Mesenchymal stem cell (in vitro differentiated cells and primary cell): ENCODE results near the gene JDP2.

Source experiments
- DNase-seq: peaks from one replicate; pipeline ENCODE4 v3.0.0-alpha.2; 2013
- H2AFZ ChIP-seq: one replicate; pipeline ENCODE4 v1.6.1; 2013; ENCODE audit warnings: low read depth, mild to moderate bottlenecking, control low read depth, inconsistent platforms, low read length, moderate library complexity
- H2AK5ac ChIP-seq: 2 replicates; pipeline ENCODE4 v1.6.1; 2013; ENCODE audit warnings: low read length, moderate library complexity, mild to moderate bottlenecking, inconsistent platforms; ENCODE audit not compliant: severe bottlenecking
- H2BK120ac ChIP-seq: one replicate; pipeline ENCODE4 v1.6.1; 2013; ENCODE audit warnings: low read depth, mild to moderate bottlenecking, inconsistent platforms, low read length, moderate library complexity
- H2BK12ac ChIP-seq, 2 experiments: one replicate each; pipeline ENCODE4 v1.6.1; 2013; ENCODE audit warnings: inconsistent platforms in 2 of 2, low read length in 2 of 2, mild to moderate bottlenecking in 2 of 2, moderate library complexity in 2 of 2, control low read depth in 1 of 2
- H2BK15ac ChIP-seq: one replicate; pipeline ENCODE4 v1.6.1; 2013; ENCODE audit warnings: mild to moderate bottlenecking, low read depth, inconsistent platforms; ENCODE audit not compliant: poor library complexity, severe bottlenecking
- H2BK5ac ChIP-seq: 2 replicates; pipeline ENCODE4 v1.6.1; 2013; ENCODE audit warnings: low read depth, mild to moderate bottlenecking, low read length, control low read depth, inconsistent platforms; ENCODE audit not compliant: poor library complexity, severe bottlenecking
- H3K14ac ChIP-seq, 2 experiments: one replicate each; pipeline ENCODE4 v1.6.1; 2013; ENCODE audit warnings: inconsistent platforms in 2 of 2, low read length in 2 of 2, control low read depth in 1 of 2, mild to moderate bottlenecking in 1 of 2, moderate library complexity in 1 of 2
- H3K18ac ChIP-seq, 2 experiments: one replicate each; pipeline ENCODE4 v1.6.1; 2013; ENCODE audit warnings: inconsistent platforms in 2 of 2, low read length in 2 of 2, control low read depth in 1 of 2, low read depth in 1 of 2, mild to moderate bottlenecking in 1 of 2
- H3K23ac ChIP-seq, 2 experiments: one replicate each; pipeline ENCODE4 v1.6.1; 2013; ENCODE audit warnings: inconsistent platforms in 2 of 2, low read length in 2 of 2, mild to moderate bottlenecking in 2 of 2, moderate library complexity in 2 of 2, control low read depth in 1 of 2
- H3K27ac ChIP-seq: 2 replicates; pipeline ENCODE4 v1.5.1; 2013; ENCODE audit warnings: mild to moderate bottlenecking, moderate library complexity, low read length, control low read depth, inconsistent platforms; ENCODE audit not compliant: poor library complexity, severe bottlenecking
- H3K27me3 ChIP-seq, 2 experiments: 2 replicates each; pipeline versions ENCODE4 v1.6.1 to v1.7.0; 2013; ENCODE audit warnings: low read length in 2 of 2, mild to moderate bottlenecking in 2 of 2, moderate library complexity in 2 of 2, control low read depth in 1 of 2, inconsistent platforms in 1 of 2; ENCODE audit not compliant: control insufficient read depth in 1 of 2, insufficient read depth in 1 of 2
- H3K36me3 ChIP-seq, 2 experiments: 2 replicates each; pipeline versions ENCODE4 v1.6.1 to v1.7.0; 2013; ENCODE audit warnings: low read length in 2 of 2, control low read depth in 1 of 2, inconsistent platforms in 1 of 2, low read depth in 1 of 2, mild to moderate bottlenecking in 1 of 2; ENCODE audit not compliant: insufficient read depth in 2 of 2, control insufficient read depth in 1 of 2
- H3K4ac ChIP-seq, 2 experiments: one replicate each; pipeline ENCODE4 v1.6.1; 2013; ENCODE audit warnings: inconsistent platforms in 2 of 2, low read length in 2 of 2, mild to moderate bottlenecking in 2 of 2, moderate library complexity in 2 of 2, control low read depth in 1 of 2, low read depth in 1 of 2
- H3K4me1 ChIP-seq: 2 replicates; pipeline ENCODE4 v1.6.1; 2013; ENCODE audit warnings: low read depth, low read length, control low read depth; ENCODE audit not compliant: control insufficient read depth, insufficient read depth
- H3K4me2 ChIP-seq: 2 replicates; pipeline ENCODE4 v1.6.1; 2013; ENCODE audit warnings: low read length, mild to moderate bottlenecking, inconsistent platforms; ENCODE audit not compliant: poor library complexity, severe bottlenecking
- H3K4me3 ChIP-seq, 2 experiments: 2 replicates each; pipeline versions ENCODE4 v1.5.1 to v1.7.0; 2013; ENCODE audit warnings: low read length in 2 of 2, mild to moderate bottlenecking in 2 of 2, control low read depth in 1 of 2, low read depth in 1 of 2; ENCODE audit not compliant: insufficient read depth in 1 of 2
- H3K79me1 ChIP-seq: replicated peaks from 2 replicates; pipeline ENCODE4 v1.6.1; 2013; ENCODE audit warnings: mild to moderate bottlenecking, control low read depth, low read length, inconsistent platforms; ENCODE audit not compliant: poor library complexity, severe bottlenecking
- H3K9ac ChIP-seq: 2 replicates; pipeline ENCODE4 v1.7.0; 2013; ENCODE audit warnings: mild to moderate bottlenecking, low read length, moderate library complexity
- H3K9me3 ChIP-seq: 2 replicates; pipeline ENCODE4 v1.7.0; 2013; ENCODE audit warnings: mild to moderate bottlenecking, low read length; ENCODE audit not compliant: control insufficient read depth
- H4K8ac ChIP-seq: one replicate; pipeline ENCODE4 v1.6.1; 2013; ENCODE audit warnings: inconsistent platforms, mild to moderate bottlenecking, low read length, moderate library complexity
- H4K91ac ChIP-seq: one replicate; pipeline ENCODE4 v1.6.1; 2013; ENCODE audit warnings: mild to moderate bottlenecking, low read length, inconsistent platforms
- WGBS: methylation state at CpG from one replicate; pipeline ENCODE4 v1.1.7; 2013; ENCODE audit warnings: mixed read lengths; 5-methylcytosine and 5-hydroxymethylcytosine counted together

The JDP2 gene

DNA sequence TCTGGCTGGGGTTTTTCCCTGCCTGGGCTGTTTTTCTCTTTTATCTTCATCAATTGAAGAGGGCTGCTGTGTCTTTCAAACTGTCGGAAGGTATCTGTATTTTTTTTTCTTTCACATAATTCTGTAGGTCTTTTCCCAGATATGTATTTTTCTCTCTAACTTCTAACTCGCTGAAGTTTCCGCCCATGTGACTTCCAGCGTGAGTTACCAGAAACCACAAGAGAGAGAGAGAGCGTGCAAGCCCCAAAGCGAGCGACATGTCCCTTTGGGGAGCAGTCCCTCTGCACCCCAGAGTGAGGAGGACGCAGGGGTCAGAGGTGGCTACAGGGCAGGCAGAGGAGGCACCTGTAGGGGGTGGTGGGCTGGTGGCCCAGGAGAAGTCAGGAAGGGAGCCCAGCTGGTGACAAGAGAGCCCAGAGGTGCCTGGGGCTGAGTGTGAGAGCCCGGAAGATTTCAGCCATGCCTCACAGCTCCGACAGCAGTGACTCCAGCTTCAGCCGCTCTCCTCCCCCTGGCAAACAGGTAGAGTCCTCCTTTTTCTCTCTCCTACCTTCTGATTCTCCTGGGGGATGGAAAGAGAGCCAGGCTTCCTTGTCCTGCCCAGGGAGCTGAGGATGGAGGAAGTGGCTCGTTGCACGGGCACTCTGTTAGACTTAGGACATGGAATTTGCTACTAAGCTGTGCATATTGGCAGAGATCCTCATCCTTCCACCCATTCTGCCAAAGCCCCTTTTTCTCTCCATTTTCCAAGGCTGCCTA, 94.6 kb downstream of the JDP2 start, which contains the start of gene BATF:
Gene BATF, plus strand, starts transcription at position 246 of the 759 bp plus-strand sequence. Its CDS starts 214 bp downstream, at position 460.
- Histone ChIP-seq H2BK5ac (no peak within 1 kb of the TSS), H2AFZ (no peak within 1 kb of the TSS)
- 94% methylated on average over 10 of the region's 13 CpGs for WGBS

GRCh38 chr14:75522983-75523318, 95.1 kb downstream of the JDP2 start:
- Histone ChIP-seq H2BK5ac (no peak overlapping the region), H2BK15ac (no peak overlapping the region), H2BK120ac (no peak overlapping the region), H3K9me3 (no peaks in the 10 kb centered on the region), H2AFZ (no peak overlapping the region), H3K79me1 (no peaks in the 10 kb centered on the region), H3K4ac (no peak overlapping the region), H3K27me3 (peaks cover 0 to 7% of the 10 kb centered on the region in 2 experiments), H3K27ac (no peak overlapping the region), H2AK5ac (no peak overlapping the region), H3K23ac (no peak overlapping the region), H4K8ac (no peak overlapping the region), H3K4me3 (no peak overlapping the region), H3K4me1 (no peaks in the 10 kb centered on the region), H3K9ac (no peak overlapping the region), H3K4me2 (no peak overlapping the region), H3K14ac (no peak overlapping the region), H3K18ac (no peak overlapping the region), H3K36me3 (no peaks in the 10 kb centered on the region), H4K91ac (no peak overlapping the region), H2BK12ac (no peak overlapping the region)
- DNase-seq, result no peak
- WGBS, result 87% methylated on average over 1 of the region's 1 CpG

More for the DNA sequence above, 94.6 kb downstream of the JDP2 start, which contains the start of gene BATF:
- Histone ChIP-seq H3K4me1 (no peaks in the 10 kb centered on the region), H2BK120ac (no peak within 1 kb of the TSS), H3K18ac (no peak within 1 kb of the TSS), H3K36me3 (no peaks in the 10 kb centered on the region), H3K9me3 (no peaks in the 10 kb centered on the region), H3K27ac (no peak within 1 kb of the TSS), H3K79me1 (no peaks in the 10 kb centered on the region), H2BK12ac (peak within 1 kb of the TSS in 1 of 2 experiments; percentile 29), H3K4me3 (no peak within 1 kb of the TSS), H4K8ac (no peak within 1 kb of the TSS), H3K14ac (peak within 1 kb of the TSS in 1 of 2 experiments; percentile 61), H3K9ac (no peak within 1 kb of the TSS), H2BK15ac (no peak within 1 kb of the TSS), H3K23ac (no peak within 1 kb of the TSS), H4K91ac (no peak within 1 kb of the TSS), H3K4ac (peak within 1 kb of the TSS in 1 of 2 experiments; percentile 26), H3K27me3 (peaks cover 0 to 6% of the 10 kb centered on the region in 2 experiments), H2AK5ac (no peak within 1 kb of the TSS), H3K4me2 (no peak within 1 kb of the TSS)
- no peak for DNase-seq
